ENCODE data around the gene SLCO1A2.

SLCO1A2 gene

GRCh38 chr12:21340403-21340802, 5.7 kb upstream of the SLCO1A2 start:
- no peak overlapping the region for H3K4me3 ChIP-seq (ENCODE audit: low read depth, low read length)
- no peak for TF ChIP-seq CTCF (IDR thresholded peaks at IDR 0.05; ENCODE audit: insufficient read depth, low read depth, low read length, missing control alignments)
- no peak for DNase-seq (ENCODE audit: low read depth)

GRCh38 chr12:21339921-21340320, 5.2 kb upstream of the SLCO1A2 start:
- TF ChIP-seq CTCF (IDR thresholded peaks at IDR 0.05; ENCODE audit: insufficient read depth, low read depth, low read length, missing control alignments): no peak
- no peak overlapping the region for H3K4me3 ChIP-seq (ENCODE audit: low read depth, low read length)
- DNase-seq (ENCODE audit: low read depth): no peak

GRCh38 chr12:21337959-21338744, 3.4 kb upstream of the SLCO1A2 start:
- no peak for DNase-seq (ENCODE audit: low read depth)
- no peak for TF ChIP-seq CTCF (IDR thresholded peaks at IDR 0.05; ENCODE audit: insufficient read depth, low read depth, low read length, missing control alignments)
- H3K4me3 ChIP-seq (ENCODE audit: low read depth, low read length): no peak overlapping the region

- no peak for DNase-seq (ENCODE audit: low read depth)
- TF ChIP-seq CTCF (IDR thresholded peaks at IDR 0.05; ENCODE audit: insufficient read depth, low read depth, low read length, missing control alignments): no peak
- no peak overlapping the region for H3K4me3 ChIP-seq (ENCODE audit: low read depth, low read length)
Observed at GRCh38 chr12:21337453-21337852, 2.7 kb upstream of the SLCO1A2 start.

- no peak for DNase-seq (ENCODE audit: low read depth)
- no peak overlapping the region for H3K4me3 ChIP-seq (ENCODE audit: low read depth, low read length)
- TF ChIP-seq CTCF (IDR thresholded peaks at IDR 0.05; ENCODE audit: insufficient read depth, low read depth, low read length, missing control alignments): no peak
Observed at GRCh38 chr12:21336656-21337055, 1.9 kb upstream of the SLCO1A2 start.

- no peak overlapping the region for H3K4me3 ChIP-seq (ENCODE audit: low read depth, low read length)
- no peak for DNase-seq (ENCODE audit: low read depth)
- no peak for TF ChIP-seq CTCF (IDR thresholded peaks at IDR 0.05; ENCODE audit: insufficient read depth, low read depth, low read length, missing control alignments)
Observed at GRCh38 chr12:21330682-21331253, 3.9 kb downstream of the SLCO1A2 start.

Measured in GM12865 (cell line).